K562 (cell line): ENCODE measurements around the gene CRABP2. TPM values are rescaled to one million over a fixed set of nuclear protein-coding genes. Genes with fewer than 3 reads are reported as not detected.

Source experiments
- ELF2 ChIP-seq: fragments of 250-450 bp; sonication (Bioruptor Pico); IDR thresholded peaks from 2 replicates; pipeline ENCODE4 v1.5.0; 2021; ENCODE audit warnings: mild to moderate bottlenecking
- FOXJ2 ChIP-seq: fragments of 200-800 bp; sonication (Bioruptor generic); IDR thresholded peaks from 2 replicates; pipeline ENCODE4 v1.6.1; 2016; ENCODE audit warnings: missing genetic modification characterization, missing compliant biosample characterization
- GATAD2B ChIP-seq: fragments of 450-650 bp; IDR thresholded peaks from 2 replicates; pipeline ENCODE4 v1.6.1; 2017; ENCODE audit warnings: mild to moderate bottlenecking, borderline replicate concordance
- HINFP ChIP-seq: fragments of 450-650 bp; conservative IDR thresholded peaks from 2 replicates; pipeline ENCODE4 v1.6.1; 2016; ENCODE audit warnings: missing genetic modification characterization, low read depth, mild to moderate bottlenecking, control low read depth, missing compliant biosample characterization
- HOXB6 ChIP-seq: fragments of 250-450 bp; sonication (Bioruptor Pico); IDR thresholded peaks from 2 replicates; pipeline ENCODE4 v1.5.1; 2022; ENCODE audit warnings: mild to moderate bottlenecking, borderline replicate concordance
- PRDM10 ChIP-seq: fragments of 450-650 bp; IDR thresholded peaks from 2 replicates; pipeline ENCODE4 v1.6.1; 2018; ENCODE audit not compliant: partially characterized antibody
- WHSC1 ChIP-seq: IDR thresholded peaks from one replicate; pipeline ENCODE4 v1.6.1; 2012; ENCODE audit warnings: low read length, control low read depth, inconsistent platforms
- ZFPM2 ChIP-seq: fragments of 250-450 bp; sonication (Bioruptor Pico); IDR thresholded peaks from 2 replicates; pipeline ENCODE4 v1.5.1; 2022; ENCODE audit warnings: mild to moderate bottlenecking
- ZNF311 ChIP-seq: fragments of 250-450 bp; sonication (Bioruptor Pico); IDR thresholded peaks from 2 replicates; pipeline ENCODE4 v1.4.0; 2020; ENCODE audit warnings: mild to moderate bottlenecking, moderate library complexity
- ZNF398 ChIP-seq: fragments of 250-450 bp; sonication (Bioruptor Pico); IDR thresholded peaks from 2 replicates; pipeline ENCODE4 v1.8.0; 2021; ENCODE audit warnings: moderate library complexity, mild to moderate bottlenecking, inconsistent platforms
- polyA plus RNA-seq, 8 experiments: library from polyadenylated mRNA; depleted of rRNA in 4 of 8; stranded (reverse) in 5 of 8; unstranded in 3 of 8; fragments of >200 nt; fragmentation: Nextera tagmentation in 2 of 8; fragmentation: Illumina TruSeq in 1 of 8; extraction: Ambion mirVana in 2 of 8; extraction: Trizol in 1 of 8; gene quantifications; 2 replicates each; pipeline versions ENCODE4 v1.2.1 to v1.2.3, GENCODE V29; 2011 to 2014; ENCODE audit warnings: inconsistent platforms in 1 of 8, missing spikeins in 1 of 8
- total RNA-seq, 7 experiments: library from RNA; depleted of rRNA in 6 of 7; stranded (reverse); fragments of >200 nt in 6 of 7; fragmentation: Illumina TruSeq in 2 of 7; extraction: Trizol in 2 of 7; gene quantifications; 2 replicates each; pipeline versions ENCODE4 v1.2.1 to v1.2.3, GENCODE V29; 2011 to 2021; ENCODE audit warnings: low replicate concordance in 1 of 7

Gene CRABP2
- total and polyA plus RNA-seq, 9 of the 15 experiments (the other 6 are each of a cell fraction or from before 2014, with no cell fraction given), result 0.30 to 2.5 (median 0.82) TPM

DNA sequence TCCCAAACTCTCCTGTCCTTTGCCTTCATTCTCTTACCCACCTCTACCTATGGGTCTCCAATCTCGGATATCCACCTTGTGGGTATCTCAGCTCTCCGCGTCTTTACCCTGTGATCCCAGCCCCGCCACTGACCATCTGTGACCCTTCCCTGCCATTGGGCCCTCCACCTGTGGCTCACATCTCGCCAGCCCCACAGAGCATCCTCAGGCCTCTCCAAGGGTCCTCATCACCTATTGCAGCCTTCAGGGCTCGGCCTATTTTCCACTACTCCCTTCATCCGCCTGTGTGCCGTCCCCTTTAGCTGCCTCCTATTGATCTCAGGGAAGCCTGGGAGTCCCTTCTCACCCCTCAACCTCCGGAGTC is 52.4 kb downstream of the CRABP2 start (continued):
- no peak for TF ChIP-seq ZNF398 (CRISPR knock-in tag)
- no peak for TF ChIP-seq HOXB6 (CRISPR knock-in tag)
- no peak for TF ChIP-seq ELF2 (CRISPR knock-in tag)
- no peak for TF ChIP-seq FOXJ2 (tag)
- TF ChIP-seq ZNF311 (CRISPR knock-in tag), result no peak
- TF ChIP-seq HINFP (tag), result no peak
- no peak for TF ChIP-seq ZFPM2
- no peak for TF ChIP-seq WHSC1
- no peak for TF ChIP-seq GATAD2B
- TF ChIP-seq PRDM10, result no peak
